Mammary epithelial cell (primary cell): Measurements from ENCODE around the gene TBX19.

ENCODE experiments used
- EZH2 ChIP-seq: IDR thresholded peaks from 2 replicates; pipeline ENCODE4 v1.6.1; 2012; ENCODE audit warnings: low read length, inconsistent platforms, borderline replicate concordance
- TF ChIP-seq, protein P1 (sequence below), 2 donors: IDR thresholded peaks in 1 of 2; conservative IDR thresholded peaks in 1 of 2; 2 replicates each; pipeline ENCODE4 v1.5.1; 2011 to 2012; ENCODE audit warnings: inconsistent platforms in 2 of 2, low read length in 2 of 2, mild to moderate bottlenecking in 2 of 2, control low read depth in 1 of 2, low read depth in 1 of 2; ENCODE audit not compliant: insufficient read depth in 1 of 2; ENCODE audit errors: extremely low read depth in 1 of 2

DNA sequence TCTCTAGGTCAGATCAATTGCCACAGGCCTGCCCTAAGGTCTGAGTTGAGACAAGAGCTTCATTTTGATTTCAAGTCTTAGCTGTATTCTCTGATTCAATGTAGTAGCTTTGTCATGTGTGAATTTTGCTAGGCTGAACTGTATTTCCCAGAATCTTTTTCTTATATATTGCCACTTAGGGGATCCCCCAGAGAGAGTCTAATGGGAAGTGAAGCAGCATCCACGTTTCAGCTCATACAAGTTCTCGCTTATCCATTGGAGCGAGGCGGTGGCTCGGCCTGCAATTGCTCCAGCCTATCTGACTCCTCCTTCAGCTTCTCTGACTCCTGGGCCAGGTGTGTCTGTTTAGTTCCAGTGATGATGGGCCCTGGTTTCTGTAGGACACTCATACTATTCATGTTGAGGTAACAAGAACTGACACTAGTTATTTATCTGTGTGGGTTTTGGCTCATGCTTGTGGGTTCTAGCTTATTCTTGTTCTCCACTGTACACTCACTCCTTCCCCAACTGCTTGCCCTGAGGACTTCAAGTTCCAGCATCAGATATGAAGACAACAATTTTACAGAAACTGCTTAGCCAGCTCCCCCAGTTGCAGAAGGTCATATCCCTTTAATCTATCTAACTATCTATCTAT is 48.2 kb downstream of the TBX19 start:
- TF ChIP-seq, protein P1, sequence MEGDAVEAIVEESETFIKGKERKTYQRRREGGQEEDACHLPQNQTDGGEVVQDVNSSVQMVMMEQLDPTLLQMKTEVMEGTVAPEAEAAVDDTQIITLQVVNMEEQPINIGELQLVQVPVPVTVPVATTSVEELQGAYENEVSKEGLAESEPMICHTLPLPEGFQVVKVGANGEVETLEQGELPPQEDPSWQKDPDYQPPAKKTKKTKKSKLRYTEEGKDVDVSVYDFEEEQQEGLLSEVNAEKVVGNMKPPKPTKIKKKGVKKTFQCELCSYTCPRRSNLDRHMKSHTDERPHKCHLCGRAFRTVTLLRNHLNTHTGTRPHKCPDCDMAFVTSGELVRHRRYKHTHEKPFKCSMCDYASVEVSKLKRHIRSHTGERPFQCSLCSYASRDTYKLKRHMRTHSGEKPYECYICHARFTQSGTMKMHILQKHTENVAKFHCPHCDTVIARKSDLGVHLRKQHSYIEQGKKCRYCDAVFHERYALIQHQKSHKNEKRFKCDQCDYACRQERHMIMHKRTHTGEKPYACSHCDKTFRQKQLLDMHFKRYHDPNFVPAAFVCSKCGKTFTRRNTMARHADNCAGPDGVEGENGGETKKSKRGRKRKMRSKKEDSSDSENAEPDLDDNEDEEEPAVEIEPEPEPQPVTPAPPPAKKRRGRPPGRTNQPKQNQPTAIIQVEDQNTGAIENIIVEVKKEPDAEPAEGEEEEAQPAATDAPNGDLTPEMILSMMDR (conservative IDR thresholded peaks at IDR 0.05 in 1 of 2, IDR thresholded peaks at IDR 0.05 in 1 of 2; ENCODE audit: extremely low read depth in 1 of 2, insufficient read depth in 1 of 2, low read depth in 1 of 2, low read length in 2 of 2), result no peak
- TF ChIP-seq EZH2, result no peak
